HG03095 (cell line): Measurements from ENCODE around the gene CHKA.

ENCODE experiments used
- ATAC-seq: cut with Tn5 transposase; IDR thresholded peaks from one replicate; pipeline ENCODE4 v1.9.1; 2021; ENCODE audit warnings: moderate library complexity; ENCODE audit not compliant: unreplicated experiment

CHKA gene

GRCh38 chr11:68004551-68005335, 116.4 kb downstream of the CHKA start:
- no peak for ATAC-seq

- ATAC-seq, result peak; percentile 57
Observed at GRCh38 chr11:68003846-68004550, 117.2 kb downstream of the CHKA start, which contains the start of gene UNC93B1. Gene UNC93B1, minus strand, starts transcription at chr11:68004097. Its CDS starts 54 bp downstream, at chr11:68004043.

- peak; percentile 29 for ATAC-seq
Observed at GRCh38 chr11:68002938-68003845, 118.0 kb downstream of the CHKA start.
